Measurements from ENCODE around the gene ITGA4. TPM values are rescaled to one million over a fixed set of nuclear protein-coding genes. Genes with fewer than 3 reads are reported as not detected.

ITGA4 gene
- total and polyA plus RNA-seq, 4 experiments from 2014 or later = 219 to 297 (median 267) TPM

DNA sequence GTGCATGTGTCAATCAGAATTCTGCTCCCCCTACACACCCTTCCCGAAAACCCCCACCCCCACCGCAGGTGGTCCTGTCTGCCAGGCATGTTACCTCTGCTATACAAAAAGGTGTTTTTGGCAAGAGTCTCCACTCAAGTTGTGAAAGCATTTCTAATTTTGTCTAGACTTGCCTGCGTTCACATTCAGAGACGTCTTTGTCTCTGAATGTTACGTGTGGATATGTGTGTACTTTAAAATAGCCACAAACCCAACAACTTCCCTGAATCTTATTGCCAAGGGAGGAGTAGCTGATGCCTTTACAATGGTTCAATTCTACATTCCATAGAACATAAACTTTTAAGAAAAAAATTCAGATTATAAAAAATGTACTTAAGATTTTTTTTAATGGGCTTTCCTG, 66.6 kb downstream of the ITGA4 start:
- Histone ChIP-seq H3K27ac (ENCODE audit: low read depth, low read length) (no peak overlapping the region), H3K4me1 (ENCODE audit: insufficient read depth, low read length) (no peaks in the 10 kb centered on the region), H3K36me3 (ENCODE audit: insufficient read depth, low read length) (peaks cover 57% of the 10 kb centered on the region), H3K9me3 (ENCODE audit: control insufficient read depth in 1 of 2, low read length in 2 of 2) (no peaks in the 10 kb centered on the region), H3K27me3 (ENCODE audit: insufficient read depth, low read length) (no peaks in the 10 kb centered on the region), H3K4me3 (ENCODE audit: low read length in 2 of 2) (no peak overlapping the region)
- Mint-ChIP-seq H3K36me3 (peaks cover 72% of the 10 kb centered on the region in 2 donors), H3K4me3 (no peak overlapping the region), H3K4me1 (peaks cover 0 to 4% (median 0%) of the 10 kb centered on the region in 4 donors), H3K9me3 (no peaks in the 10 kb centered on the region), H3K27ac (no peak overlapping the region), H3K27me3 (no peaks in the 10 kb centered on the region)
- intact Hi-C loops (cut with micrococcal nuclease) = no loop called here
- ChIA-PET CTCF (ENCODE audit: partially characterized antibody) (interaction anchor here (1.6 kb wide), 1 partner anchor 9 kb away, joined by 4 read pairs; no protein-coding TSS in a partner anchor), POLR2A (ENCODE audit: partially characterized antibody) (no interaction called here)
- DNase-seq = no peak

DNA sequence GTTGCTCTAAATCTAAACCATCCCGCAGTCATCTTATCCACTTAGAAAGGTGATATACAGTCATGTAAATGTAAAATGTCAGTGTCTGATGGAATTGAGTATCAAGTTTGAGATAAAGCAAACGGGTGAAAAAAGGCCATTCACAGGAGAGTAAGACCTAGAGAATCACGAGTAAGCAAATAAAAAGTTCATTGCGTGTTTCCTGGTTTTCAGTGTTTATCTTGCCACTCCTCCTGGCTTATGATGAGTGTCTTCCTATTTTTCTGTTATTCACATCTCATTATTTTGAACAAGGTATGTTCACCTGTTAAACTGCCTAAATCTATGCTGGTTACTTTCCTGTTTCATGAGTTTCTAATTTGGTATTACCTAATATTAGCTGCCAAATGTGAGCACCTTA, 68.8 kb downstream of the ITGA4 start:
- Histone ChIP-seq H3K4me3 (ENCODE audit: low read length in 2 of 2) (no peak overlapping the region), H3K36me3 (ENCODE audit: insufficient read depth, low read length) (peaks cover 69% of the 10 kb centered on the region), H3K27ac (ENCODE audit: low read depth, low read length) (no peak overlapping the region), H3K4me1 (ENCODE audit: insufficient read depth, low read length) (no peaks in the 10 kb centered on the region), H3K9me3 (ENCODE audit: control insufficient read depth in 1 of 2, low read length in 2 of 2) (no peaks in the 10 kb centered on the region), H3K27me3 (ENCODE audit: insufficient read depth, low read length) (no peaks in the 10 kb centered on the region)
- Mint-ChIP-seq H3K4me3 (no peak overlapping the region), H3K27ac (no peak overlapping the region), H3K4me1 (peaks cover 0 to 2% (median 0%) of the 10 kb centered on the region in 4 donors), H3K9me3 (no peaks in the 10 kb centered on the region), H3K27me3 (no peaks in the 10 kb centered on the region), H3K36me3 (peaks cover 73 to 77% of the 10 kb centered on the region in 2 donors)
- intact Hi-C loops (cut with micrococcal nuclease) = loop anchor here (5.0 kb wide), 1 partner anchor 34 kb away; no protein-coding TSS in a partner anchor
- POLR2A ChIA-PET (ENCODE audit: partially characterized antibody) = no interaction called here
- DNase-seq = no peak
- CTCF ChIA-PET (ENCODE audit: partially characterized antibody) = no interaction called here

- intact Hi-C loops (cut with micrococcal nuclease) = loop anchor here (5.0 kb wide), 1 partner anchor 35 kb away; no protein-coding TSS in a partner anchor
- ChIA-PET POLR2A (ENCODE audit: partially characterized antibody) (no interaction called here), CTCF (ENCODE audit: partially characterized antibody) (no interaction called here)
- H3K27me3 ChIP-seq (ENCODE audit: insufficient read depth, low read length) = no peaks in the 10 kb centered on the region
- Mint-ChIP-seq H3K4me1 (peaks cover 0 to 2% (median 0%) of the 10 kb centered on the region in 4 donors), H3K27ac (peak overlapping the region in 1 of 7 donors; percentile 4), H3K36me3 (peaks cover 67 to 72% of the 10 kb centered on the region in 2 donors), H3K9me3 (no peaks in the 10 kb centered on the region), H3K27me3 (no peaks in the 10 kb centered on the region), H3K4me3 (no peak overlapping the region)
- H3K4me1 ChIP-seq (ENCODE audit: insufficient read depth, low read length) = no peaks in the 10 kb centered on the region
- peaks cover 63% of the 10 kb centered on the region for H3K36me3 ChIP-seq (ENCODE audit: insufficient read depth, low read length)
- H3K27ac ChIP-seq (ENCODE audit: low read depth, low read length) = no peak overlapping the region
- no peak overlapping the region for H3K4me3 ChIP-seq (ENCODE audit: low read length in 2 of 2)
- no peaks in the 10 kb centered on the region for H3K9me3 ChIP-seq (ENCODE audit: control insufficient read depth in 1 of 2, low read length in 2 of 2)
- DNase-seq = no peak
Observed at GRCh38 chr2:181527058-181527457, 69.9 kb downstream of the ITGA4 start.

GRCh38 chr2:181528441-181528840, 71.3 kb downstream of the ITGA4 start:
- POLR2A ChIA-PET (ENCODE audit: partially characterized antibody) = no interaction called here
- intact Hi-C loops (cut with micrococcal nuclease) = loop anchor here (5.0 kb wide), 1 partner anchor 36 kb away; no protein-coding TSS in a partner anchor
- CTCF ChIA-PET (ENCODE audit: partially characterized antibody) = no interaction called here

GRCh38 chr2:181536730-181537129, 79.5 kb downstream of the ITGA4 start:
- H3K27me3 Mint-ChIP-seq = no peaks in the 10 kb centered on the region
- peaks cover 0 to 3% (median 0%) of the 10 kb centered on the region in 8 donors for H3K9me3 Mint-ChIP-seq
- ChIA-PET POLR2A (ENCODE audit: partially characterized antibody) (no interaction called here), CTCF (ENCODE audit: partially characterized antibody) (no interaction called here)
- no peaks in the 10 kb centered on the region for H3K27me3 ChIP-seq (ENCODE audit: insufficient read depth, low read length)
- no peak overlapping the region for H3K4me3 ChIP-seq (ENCODE audit: low read length in 2 of 2)
- H3K9me3 ChIP-seq (ENCODE audit: control insufficient read depth in 1 of 2, low read length in 2 of 2) = no peaks in the 10 kb centered on the region
- no peak overlapping the region for H3K4me3 Mint-ChIP-seq
- H3K36me3 ChIP-seq (ENCODE audit: insufficient read depth, low read length) = peaks cover 45% of the 10 kb centered on the region
- no peak overlapping the region for H3K27ac ChIP-seq (ENCODE audit: low read depth, low read length)
- no peaks in the 10 kb centered on the region for H3K4me1 ChIP-seq (ENCODE audit: insufficient read depth, low read length)
- H3K4me1 Mint-ChIP-seq = peaks cover 0 to 3% (median under 1%) of the 10 kb centered on the region in 4 donors
- H3K36me3 Mint-ChIP-seq = peaks cover 78 to 79% of the 10 kb centered on the region in 2 donors
- intact Hi-C loops (cut with micrococcal nuclease) = no loop called here
- peak overlapping the region in 1 of 7 donors; percentile 23 for H3K27ac Mint-ChIP-seq
- DNase-seq = no peak

More at GRCh38 chr2:181528441-181528840, 71.3 kb downstream of the ITGA4 start:
- Histone ChIP-seq H3K4me1 (ENCODE audit: insufficient read depth, low read length) (no peaks in the 10 kb centered on the region), H3K4me3 (ENCODE audit: low read length in 2 of 2) (no peak overlapping the region), H3K27me3 (ENCODE audit: insufficient read depth, low read length) (no peaks in the 10 kb centered on the region), H3K27ac (ENCODE audit: low read depth, low read length) (no peak overlapping the region), H3K36me3 (ENCODE audit: insufficient read depth, low read length) (peaks cover 54% of the 10 kb centered on the region), H3K9me3 (ENCODE audit: control insufficient read depth in 1 of 2, low read length in 2 of 2) (no peaks in the 10 kb centered on the region)
- Mint-ChIP-seq H3K4me3 (no peak overlapping the region), H3K27ac (no peak overlapping the region), H3K4me1 (peaks cover 0 to 2% (median 0%) of the 10 kb centered on the region in 4 donors), H3K9me3 (no peaks in the 10 kb centered on the region), H3K27me3 (no peaks in the 10 kb centered on the region), H3K36me3 (peaks cover 68 to 72% of the 10 kb centered on the region in 2 donors)
- no peak for DNase-seq

DNA sequence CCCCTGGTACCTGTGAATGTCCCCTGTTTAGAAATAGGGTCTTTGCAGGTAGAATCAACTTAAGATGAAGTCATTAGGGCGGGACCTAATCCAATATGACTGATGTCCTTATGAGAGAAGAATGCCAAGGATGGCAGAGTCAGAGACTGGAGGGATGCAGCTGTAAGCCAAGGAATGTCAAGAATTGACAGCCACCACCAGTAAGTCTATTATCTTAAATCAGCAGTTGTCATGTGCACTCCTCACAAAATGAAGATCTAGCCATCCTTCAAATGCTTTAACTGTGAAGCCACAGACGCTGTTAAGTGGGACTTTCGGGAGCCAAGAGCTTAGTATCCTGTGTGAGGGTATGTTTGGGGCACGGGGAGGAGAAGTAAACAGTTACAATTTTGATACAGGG, 83.2 kb downstream of the ITGA4 start:
- Mint-ChIP-seq H3K4me3 (peak overlapping the region in 1 of 8 donors; percentile 28), H3K9me3 (peaks cover 0 to 8% (median 0%) of the 10 kb centered on the region in 8 donors), H3K27me3 (no peaks in the 10 kb centered on the region), H3K36me3 (peaks cover 45 to 46% of the 10 kb centered on the region in 2 donors), H3K27ac (peak overlapping the region in 3 of 7 donors; percentile 13 to 56 (median 53)), H3K4me1 (peaks cover 0 to 2% (median under 1%) of the 10 kb centered on the region in 4 donors)
- Histone ChIP-seq H3K4me3 (ENCODE audit: low read length in 2 of 2) (no peak overlapping the region), H3K4me1 (ENCODE audit: insufficient read depth, low read length) (no peaks in the 10 kb centered on the region), H3K27ac (ENCODE audit: low read depth, low read length) (no peak overlapping the region), H3K36me3 (ENCODE audit: insufficient read depth, low read length) (peaks cover 23% of the 10 kb centered on the region), H3K9me3 (ENCODE audit: control insufficient read depth in 1 of 2, low read length in 2 of 2) (no peaks in the 10 kb centered on the region), H3K27me3 (ENCODE audit: insufficient read depth, low read length) (no peaks in the 10 kb centered on the region)
- DNase-seq = no peak
- ChIA-PET POLR2A (ENCODE audit: partially characterized antibody) (interaction anchor here (1.1 kb wide), 1 partner anchor 22 kb away, joined by 3 read pairs; no protein-coding TSS in a partner anchor), CTCF (ENCODE audit: partially characterized antibody) (no interaction called here)
- intact Hi-C loops (cut with micrococcal nuclease) = no loop called here

DNA sequence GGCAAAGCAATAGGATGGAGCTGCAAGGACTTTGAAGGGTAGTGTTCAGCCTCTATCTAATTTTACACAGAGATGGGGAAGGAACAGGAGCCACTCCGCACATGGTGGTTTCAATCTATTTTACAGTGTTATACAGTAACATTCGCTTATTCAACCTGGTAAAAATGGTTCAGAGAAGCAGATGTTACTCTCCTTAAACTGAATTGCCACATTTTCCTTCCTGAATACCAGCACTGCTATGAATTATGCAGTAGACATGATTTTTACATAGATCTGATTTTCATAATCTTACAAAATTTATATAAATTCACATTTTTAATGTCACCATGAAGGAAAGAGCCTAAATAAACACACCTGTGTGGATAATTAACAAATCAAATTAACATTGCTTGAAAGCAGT, 85.0 kb downstream of the ITGA4 start:
- ChIA-PET POLR2A (ENCODE audit: partially characterized antibody) (no interaction called here), CTCF (ENCODE audit: partially characterized antibody) (no interaction called here)
- Mint-ChIP-seq H3K36me3 (peaks cover 32 to 33% of the 10 kb centered on the region in 2 donors), H3K27me3 (no peaks in the 10 kb centered on the region), H3K27ac (peak overlapping the region in 3 of 7 donors; percentile 15 to 80 (median 48)), H3K4me1 (peaks cover 0 to 3% (median under 1%) of the 10 kb centered on the region in 4 donors), H3K4me3 (no peak overlapping the region), H3K9me3 (peaks cover 0 to 8% (median 1%) of the 10 kb centered on the region in 8 donors)
- Histone ChIP-seq H3K4me1 (ENCODE audit: insufficient read depth, low read length) (no peaks in the 10 kb centered on the region), H3K27me3 (ENCODE audit: insufficient read depth, low read length) (no peaks in the 10 kb centered on the region), H3K36me3 (ENCODE audit: insufficient read depth, low read length) (peaks cover 14% of the 10 kb centered on the region), H3K9me3 (ENCODE audit: control insufficient read depth in 1 of 2, low read length in 2 of 2) (no peaks in the 10 kb centered on the region), H3K4me3 (ENCODE audit: low read length in 2 of 2) (no peak overlapping the region), H3K27ac (ENCODE audit: low read depth, low read length) (no peak overlapping the region)
- intact Hi-C loops (cut with micrococcal nuclease) = no loop called here
- DNase-seq = no peak

Measured in CD4-positive, alpha-beta memory T cell (primary cell).